Fibroblast of mammary gland (primary cell): Measurements from ENCODE around the gene EDNRB.

Experiments used
- DNase-seq: peaks from one replicate; pipeline ENCODE4 v3.0.0-alpha.2; 2010; ENCODE audit warnings: low read depth
- H3K4me3 ChIP-seq: 2 replicates; pipeline ENCODE4 v1.5.1; 2011; ENCODE audit warnings: low read depth, mild to moderate bottlenecking, low read length, moderate library complexity; ENCODE audit not compliant: control insufficient read depth
- TF ChIP-seq, protein P1 (sequence below): conservative IDR thresholded peaks from 2 replicates; pipeline ENCODE4 v1.5.1; 2011; ENCODE audit warnings: low read depth, low read length, inconsistent platforms; ENCODE audit not compliant: control insufficient read depth, insufficient read depth

Gene EDNRB

GRCh38 chr13:77891486-77891885 lies 27.1 kb downstream of the EDNRB start:
- no peak overlapping the region for H3K4me3 ChIP-seq
- TF ChIP-seq, protein P1, sequence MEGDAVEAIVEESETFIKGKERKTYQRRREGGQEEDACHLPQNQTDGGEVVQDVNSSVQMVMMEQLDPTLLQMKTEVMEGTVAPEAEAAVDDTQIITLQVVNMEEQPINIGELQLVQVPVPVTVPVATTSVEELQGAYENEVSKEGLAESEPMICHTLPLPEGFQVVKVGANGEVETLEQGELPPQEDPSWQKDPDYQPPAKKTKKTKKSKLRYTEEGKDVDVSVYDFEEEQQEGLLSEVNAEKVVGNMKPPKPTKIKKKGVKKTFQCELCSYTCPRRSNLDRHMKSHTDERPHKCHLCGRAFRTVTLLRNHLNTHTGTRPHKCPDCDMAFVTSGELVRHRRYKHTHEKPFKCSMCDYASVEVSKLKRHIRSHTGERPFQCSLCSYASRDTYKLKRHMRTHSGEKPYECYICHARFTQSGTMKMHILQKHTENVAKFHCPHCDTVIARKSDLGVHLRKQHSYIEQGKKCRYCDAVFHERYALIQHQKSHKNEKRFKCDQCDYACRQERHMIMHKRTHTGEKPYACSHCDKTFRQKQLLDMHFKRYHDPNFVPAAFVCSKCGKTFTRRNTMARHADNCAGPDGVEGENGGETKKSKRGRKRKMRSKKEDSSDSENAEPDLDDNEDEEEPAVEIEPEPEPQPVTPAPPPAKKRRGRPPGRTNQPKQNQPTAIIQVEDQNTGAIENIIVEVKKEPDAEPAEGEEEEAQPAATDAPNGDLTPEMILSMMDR, result no peak
- no peak for DNase-seq

GRCh38 chr13:77891041-77891440 lies 27.6 kb downstream of the EDNRB start:
- TF ChIP-seq, protein P1, result no peak
- no peak for DNase-seq
- no peak overlapping the region for H3K4me3 ChIP-seq

DNA sequence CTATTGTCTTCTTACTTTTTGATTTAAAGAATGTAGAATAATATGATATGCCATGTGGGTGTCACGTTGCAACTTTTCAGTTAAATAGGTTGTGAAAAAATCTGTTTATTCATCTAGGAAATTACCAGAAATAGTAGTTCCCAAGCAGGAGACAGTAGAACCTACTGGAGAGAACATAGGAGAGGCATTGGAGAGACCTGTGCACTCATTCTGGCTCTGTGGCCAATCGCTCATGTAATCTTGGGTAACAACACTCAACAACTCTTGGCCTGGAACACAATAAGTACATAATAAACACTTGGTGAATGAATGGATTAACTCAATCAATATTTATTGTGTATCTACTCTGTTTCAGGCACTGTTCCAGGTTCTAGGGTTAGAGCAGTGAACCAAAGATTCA lies 35.3 kb downstream of the EDNRB start:
- H3K4me3 ChIP-seq, result no peak overlapping the region
- TF ChIP-seq, protein P1, result no peak
- DNase-seq, result no peak

DNA sequence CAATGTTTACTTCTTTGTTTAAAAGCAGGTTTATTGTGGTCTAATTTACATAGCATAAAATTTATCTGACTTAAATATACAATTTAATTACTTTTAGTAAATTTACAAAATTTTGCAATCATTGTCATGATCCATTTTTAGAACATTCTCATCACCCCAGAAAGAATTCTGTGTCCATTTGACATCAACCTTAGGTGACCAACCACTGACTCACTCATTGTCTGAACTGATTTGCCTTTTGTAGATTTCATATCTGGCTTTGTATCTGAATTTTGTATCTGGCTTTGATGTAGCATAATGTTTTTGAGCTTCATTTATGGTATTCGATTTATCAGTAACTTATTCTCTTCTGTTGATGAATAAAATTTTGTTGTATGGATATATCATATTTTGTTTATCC lies 40.4 kb downstream of the EDNRB start:
- no peak overlapping the region for H3K4me3 ChIP-seq
- TF ChIP-seq, protein P1, result no peak
- peak; percentile 68 for DNase-seq

GRCh38 chr13:77876176-77876575 lies 42.5 kb downstream of the EDNRB start:
- TF ChIP-seq, protein P1, result no peak
- no peak overlapping the region for H3K4me3 ChIP-seq
- DNase-seq, result peak; percentile 81

- H3K4me3 ChIP-seq, result no peak overlapping the region
- DNase-seq, result peak; percentile 67
- TF ChIP-seq, protein P1, result no peak
Observed at GRCh38 chr13:77874406-77874805, 44.2 kb downstream of the EDNRB start.

DNA sequence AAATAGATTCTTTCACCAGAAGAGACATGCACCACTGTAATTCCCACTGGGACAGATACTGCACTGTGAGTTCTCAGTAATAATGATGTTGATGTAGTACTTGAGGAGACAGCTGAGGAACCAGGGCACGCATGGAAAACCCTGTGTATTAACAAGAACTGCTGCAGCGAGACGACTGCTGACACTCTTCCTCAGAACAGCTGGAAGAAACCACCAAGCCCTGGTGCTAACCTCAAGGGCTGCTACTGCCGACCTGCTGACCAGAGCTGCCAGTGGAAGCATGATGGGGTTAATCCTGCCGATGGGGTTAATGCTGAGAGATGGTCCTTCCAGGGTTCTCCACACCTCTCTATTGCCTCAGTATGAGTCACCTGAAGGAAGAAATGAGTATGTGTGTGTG lies 45.6 kb downstream of the EDNRB start:
- H3K4me3 ChIP-seq, result no peak overlapping the region
- no peak for DNase-seq
- TF ChIP-seq, protein P1, result no peak
